HepG2 (cell line): ENCODE measurements around the gene GABRA4. TPM values are rescaled to one million over a fixed set of nuclear protein-coding genes. Genes with fewer than 3 reads are reported as not detected.

Experiments
- ATAC-seq: fragments of 200-7000 bp; cut with Tn5 transposase; 3 replicates; pipeline ENCODE4 v1.9.1; 2020; ENCODE audit warnings: mild to moderate bottlenecking, moderate library complexity
- BruUV-seq: library from RNA; stranded (reverse); fragments of 400-500 nt; replicated peaks from 2 replicates; lab custom pipeline; 2021; lab: Mats Ljungman, UMichigan
- CTCF ChIA-PET: fragments of 300-600 bp; formaldehyde crosslinking; extraction: SDS; loops from one replicate; lab custom pipeline; 2021; ENCODE audit warnings: low total read pairs, inconsistent platforms, low intra/inter-chr PET ratio; lab: Yijun Ruan, JAX
- POLR2A ChIA-PET: fragments of 350-600 bp; sonication (Branson Sonifier 250); formaldehyde crosslinking; loops from one replicate; lab custom pipeline; 2020; ENCODE audit warnings: antibody characterized with exemption, inconsistent platforms; lab: Yijun Ruan, JAX
- DNase-seq: peaks from one replicate; pipeline ENCODE4 v3.0.0-alpha.2; 2015; ENCODE audit warnings: low spot score
- FAIRE-seq: peaks from 3 replicates; lab custom pipeline; 2011; peaks lifted over from hg19 to GRCh38; lab: Jason Lieb, UNC
- H2AFZ ChIP-seq: one replicate; pipeline ENCODE4 v1.6.1; 2011; ENCODE audit warnings: low read length, inconsistent platforms
- H3K27ac ChIP-seq: fragments of 300-600 bp; 3 replicates; pipeline ENCODE4 v1.8.0; 2011; ENCODE audit warnings: mixed run types, mild to moderate bottlenecking, mixed read lengths, low read length, inconsistent platforms; ENCODE audit not compliant: insufficient read depth; ENCODE audit errors: extremely low read length
- H3K27me3 ChIP-seq, 2 experiments: fragments of 200-600 bp in 1 of 2; 2 replicates in 1 of 2; 3 replicates in 1 of 2; pipeline versions ENCODE4 v1.6.0 to v1.8.0; 2011; ENCODE audit warnings: low read length in 2 of 2, mild to moderate bottlenecking in 2 of 2, moderate library complexity in 2 of 2, inconsistent platforms in 1 of 2; ENCODE audit not compliant: insufficient read depth in 2 of 2, control insufficient read depth in 1 of 2
- H3K36me3 ChIP-seq, 2 experiments: fragments of 200-600 bp in 1 of 2; replicated peaks in 1 of 2; 2 replicates in 1 of 2; 3 replicates in 1 of 2; pipeline versions ENCODE4 v1.5.1 to v1.8.0; 2011; ENCODE audit warnings: low read length in 2 of 2, inconsistent platforms in 1 of 2; ENCODE audit not compliant: insufficient read depth in 2 of 2, control insufficient read depth in 1 of 2
- H3K4me1 ChIP-seq: 2 replicates; pipeline ENCODE4 v1.5.1; 2012; ENCODE audit warnings: low read length, inconsistent platforms; ENCODE audit not compliant: insufficient read depth
- H3K4me2 ChIP-seq: 2 replicates; pipeline ENCODE4 v1.6.0; 2011; ENCODE audit warnings: low read depth, low read length, inconsistent platforms
- H3K4me3 ChIP-seq, 3 experiments: fragments of 200-600 bp in 1 of 3; sonication (generic), shearing (Covaris generic) in 1 of 3; replicated peaks in 1 of 3; 2 replicates each; pipeline ENCODE4 v1.5.1; 2011 to 2016; ENCODE audit warnings: low read length in 3 of 3, inconsistent platforms in 2 of 3, low read depth in 2 of 3, mild to moderate bottlenecking in 2 of 3, control low read depth in 1 of 3, mixed read lengths in 1 of 3; ENCODE audit not compliant: insufficient read depth in 1 of 3
- H3K79me2 ChIP-seq: one replicate; pipeline ENCODE4 v1.6.1; 2011; ENCODE audit warnings: low read length, inconsistent platforms; ENCODE audit not compliant: insufficient read depth
- H3K9ac ChIP-seq: 2 replicates; pipeline ENCODE4 v1.6.0; 2011; ENCODE audit warnings: mild to moderate bottlenecking, low read depth, low read length, inconsistent platforms; ENCODE audit not compliant: insufficient read depth
- H3K9me3 ChIP-seq: 2 replicates; pipeline ENCODE4 v1.5.1; 2012; ENCODE audit warnings: mild to moderate bottlenecking, low read length
- H4K20me1 ChIP-seq: 2 replicates; pipeline ENCODE4 v1.6.0; 2011; ENCODE audit warnings: inconsistent platforms, mild to moderate bottlenecking, low read length, moderate library complexity; ENCODE audit not compliant: insufficient read depth
- ARNT ChIP-seq: fragments of 450-650 bp; IDR thresholded peaks from 2 replicates; pipeline ENCODE4 v1.6.1; 2017
- CREB1 ChIP-seq, 2 experiments: fragments of 450-650 bp in 1 of 2; IDR thresholded peaks; 2 replicates each; pipeline ENCODE4 v1.6.1; 2016 to 2017; ENCODE audit warnings: control low read depth in 1 of 2, mild to moderate bottlenecking in 1 of 2, missing compliant biosample characterization in 1 of 2, missing genetic modification characterization in 1 of 2
- CREM ChIP-seq, 2 experiments: sonication (generic) in 1 of 2; formaldehyde crosslinking in 1 of 2; IDR thresholded peaks; 2 replicates each; pipeline versions ENCODE4 v1.4.0 to v1.6.1; 2016 to 2020; ENCODE audit warnings: antibody characterized with exemption in 1 of 2, mild to moderate bottlenecking in 1 of 2, missing genetic modification reagents in 1 of 2
- HIVEP1 ChIP-seq: sonication (generic); formaldehyde crosslinking; IDR thresholded peaks from 2 replicates; pipeline ENCODE4 v1.4.0; 2020; ENCODE audit warnings: mild to moderate bottlenecking, missing genetic modification reagents
- KLF16 ChIP-seq, 2 experiments: sonication (generic) in 1 of 2; formaldehyde crosslinking in 1 of 2; IDR thresholded peaks; 2 replicates each; pipeline versions ENCODE4 v1.6.1 to v1.8.0; 2016 to 2023; ENCODE audit warnings: missing genetic modification reagents in 2 of 2, missing compliant biosample characterization in 1 of 2
- MXI1 ChIP-seq: IDR thresholded peaks from 3 replicates; pipeline ENCODE4 v1.6.1; 2012; ENCODE audit warnings: low read depth, low read length, inconsistent platforms, borderline replicate concordance
- NR3C1 ChIP-seq: sonication (generic); formaldehyde crosslinking; IDR thresholded peaks from 2 replicates; pipeline ENCODE4 v1.4.0; 2020; ENCODE audit warnings: missing genetic modification reagents
- PHF20 ChIP-seq: sonication (generic); formaldehyde crosslinking; IDR thresholded peaks from 2 replicates; pipeline ENCODE4 v1.5.0; 2020; ENCODE audit warnings: mild to moderate bottlenecking, missing genetic modification reagents
- ZBTB1 ChIP-seq: sonication (generic); formaldehyde crosslinking; IDR thresholded peaks from 2 replicates; pipeline ENCODE4 v1.4.0; 2020; ENCODE audit warnings: missing genetic modification reagents, borderline replicate concordance
- ZNF232 ChIP-seq: sonication (generic); formaldehyde crosslinking; IDR thresholded peaks from 2 replicates; pipeline ENCODE4 v1.4.0; 2020; ENCODE audit warnings: missing genetic modification reagents, borderline replicate concordance
- ZNF883 ChIP-seq: sonication (generic); formaldehyde crosslinking; IDR thresholded peaks from 2 replicates; pipeline ENCODE4 v1.5.1; 2020; ENCODE audit warnings: mild to moderate bottlenecking, missing genetic modification reagents; ENCODE audit errors: not compliant biosample characterization
- WGBS: methylation state at CpG from one replicate; pipeline ENCODE4 v1.1.6; 2017; ENCODE audit warnings: low lambda C conversion rate; 5-methylcytosine and 5-hydroxymethylcytosine counted together
- in situ Hi-C: cut with HindIII; loops from 2 replicates; pipeline ENCODE4 v1.10.0; 2017; ENCODE audit warnings: low pct_unique_long_range_greater_than_20kb; ENCODE audit not compliant: extremely low pct_ligation_motif_present
- intact Hi-C: fragments of 100-400 bp; cut with micrococcal nuclease; formaldehyde crosslinking; loops from one replicate; pipeline ENCODE4 v1.10.0; 2022; ENCODE audit not compliant: unreplicated experiment
- polyA plus RNA-seq, 8 experiments: library from polyadenylated mRNA; depleted of rRNA in 3 of 8; stranded (reverse) in 7 of 8; unstranded in 1 of 8; fragments of >200 nt; fragmentation: Illumina TruSeq in 4 of 8; extraction: Trizol in 4 of 8; gene quantifications; 2 replicates each; pipeline versions ENCODE4 v1.2.1 to v1.2.3, GENCODE V29; 2011 to 2016; ENCODE audit warnings: low read depth in 4 of 8, missing spikeins in 1 of 8, mixed read lengths in 1 of 8; ENCODE audit not compliant: insufficient read depth in 1 of 8
- total RNA-seq, 5 experiments: library from RNA; depleted of rRNA; stranded (reverse); fragments of >200 nt; fragmentation: Illumina TruSeq; extraction: Trizol; gene quantifications; 2 replicates each; pipeline ENCODE4 v1.2.3, GENCODE V29; 2016; ENCODE audit warnings: low read depth in 1 of 5
- TF ChIP-seq, protein P1 (sequence below): sonication (generic); formaldehyde crosslinking; IDR thresholded peaks from 2 replicates; pipeline ENCODE4 v1.4.0; 2020; ENCODE audit warnings: missing genetic modification reagents, borderline replicate concordance
- TF ChIP-seq, protein P2 (sequence below): sonication (generic); formaldehyde crosslinking; IDR thresholded peaks from 2 replicates; pipeline ENCODE4 v1.5.1; 2020; ENCODE audit warnings: missing genetic modification reagents, mild to moderate bottlenecking, borderline replicate concordance
- TF ChIP-seq, protein P3 (sequence below): sonication (generic); formaldehyde crosslinking; conservative IDR thresholded peaks from 2 replicates; pipeline ENCODE4 v1.8.0; 2022; ENCODE audit warnings: mild to moderate bottlenecking, moderate library complexity, missing genetic modification reagents
- TF ChIP-seq, protein P4 (sequence below): sonication (generic); formaldehyde crosslinking; IDR thresholded peaks from 2 replicates; pipeline ENCODE4 v1.9.0; 2021; ENCODE audit warnings: missing genetic modification reagents, borderline replicate concordance

The GABRA4 gene
- total and polyA plus RNA-seq, 2 of the 13 experiments (the other 11 are each of a cell fraction or from before 2014, with no cell fraction given): not detected

DNA sequence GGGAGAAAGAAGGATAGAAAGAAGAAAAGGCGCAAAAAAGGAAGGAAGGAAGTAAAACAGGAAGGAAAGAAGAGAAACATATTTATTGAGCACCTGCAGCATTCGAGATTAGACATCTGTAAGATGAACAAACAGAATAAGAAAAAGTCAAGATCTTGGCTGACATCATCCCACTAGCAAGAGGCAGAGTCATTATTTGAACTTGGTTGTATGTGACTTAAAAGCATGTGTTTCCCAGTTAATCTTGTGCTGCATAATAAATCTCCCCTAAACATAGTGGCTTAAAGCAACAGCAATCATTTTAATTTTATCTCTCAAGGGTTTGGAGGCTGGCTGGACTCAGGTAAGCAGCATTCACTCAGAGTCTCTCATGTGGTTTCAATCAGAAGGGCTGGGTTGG is 45.8 kb downstream of the GABRA4 start:
- H3K4me2 ChIP-seq: no peak overlapping the region
- BruUV-seq: no TSS peak
- H2AFZ ChIP-seq: no peak overlapping the region
- FAIRE-seq: no peak
- ATAC-seq: no peak
- H3K9ac ChIP-seq: no peak overlapping the region
- 32% methylated on average over 2 of the region's 2 CpGs for WGBS
- no peaks in the 10 kb centered on the region for H3K4me1 ChIP-seq
- no peaks in the 10 kb centered on the region for H3K9me3 ChIP-seq
- H3K36me3 ChIP-seq: no peaks in the 10 kb centered on the region
- no peaks in the 10 kb centered on the region for H4K20me1 ChIP-seq
- no peaks in the 10 kb centered on the region for H3K27me3 ChIP-seq
- in situ Hi-C loops (no loop called here), intact Hi-C loops (no loop called here)
- H3K4me3 ChIP-seq: no peak overlapping the region
- POLR2A ChIA-PET: no interaction called here
- DNase-seq: no peak
- no peaks in the 10 kb centered on the region for H3K79me2 ChIP-seq
- H3K27ac ChIP-seq: no peak overlapping the region
- CTCF ChIA-PET: no interaction called here
- no peak for TF ChIP-seq ARNT
- TF ChIP-seq MXI1: no peak
- TF ChIP-seq, protein P1, sequence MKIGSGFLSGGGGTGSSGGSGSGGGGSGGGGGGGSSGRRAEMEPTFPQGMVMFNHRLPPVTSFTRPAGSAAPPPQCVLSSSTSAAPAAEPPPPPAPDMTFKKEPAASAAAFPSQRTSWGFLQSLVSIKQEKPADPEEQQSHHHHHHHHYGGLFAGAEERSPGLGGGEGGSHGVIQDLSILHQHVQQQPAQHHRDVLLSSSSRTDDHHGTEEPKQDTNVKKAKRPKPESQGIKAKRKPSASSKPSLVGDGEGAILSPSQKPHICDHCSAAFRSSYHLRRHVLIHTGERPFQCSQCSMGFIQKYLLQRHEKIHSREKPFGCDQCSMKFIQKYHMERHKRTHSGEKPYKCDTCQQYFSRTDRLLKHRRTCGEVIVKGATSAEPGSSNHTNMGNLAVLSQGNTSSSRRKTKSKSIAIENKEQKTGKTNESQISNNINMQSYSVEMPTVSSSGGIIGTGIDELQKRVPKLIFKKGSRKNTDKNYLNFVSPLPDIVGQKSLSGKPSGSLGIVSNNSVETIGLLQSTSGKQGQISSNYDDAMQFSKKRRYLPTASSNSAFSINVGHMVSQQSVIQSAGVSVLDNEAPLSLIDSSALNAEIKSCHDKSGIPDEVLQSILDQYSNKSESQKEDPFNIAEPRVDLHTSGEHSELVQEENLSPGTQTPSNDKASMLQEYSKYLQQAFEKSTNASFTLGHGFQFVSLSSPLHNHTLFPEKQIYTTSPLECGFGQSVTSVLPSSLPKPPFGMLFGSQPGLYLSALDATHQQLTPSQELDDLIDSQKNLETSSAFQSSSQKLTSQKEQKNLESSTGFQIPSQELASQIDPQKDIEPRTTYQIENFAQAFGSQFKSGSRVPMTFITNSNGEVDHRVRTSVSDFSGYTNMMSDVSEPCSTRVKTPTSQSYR (CRISPR knock-in tag): no peak
- no peak for TF ChIP-seq NR3C1 (CRISPR knock-in tag)
- TF ChIP-seq, protein P2, sequence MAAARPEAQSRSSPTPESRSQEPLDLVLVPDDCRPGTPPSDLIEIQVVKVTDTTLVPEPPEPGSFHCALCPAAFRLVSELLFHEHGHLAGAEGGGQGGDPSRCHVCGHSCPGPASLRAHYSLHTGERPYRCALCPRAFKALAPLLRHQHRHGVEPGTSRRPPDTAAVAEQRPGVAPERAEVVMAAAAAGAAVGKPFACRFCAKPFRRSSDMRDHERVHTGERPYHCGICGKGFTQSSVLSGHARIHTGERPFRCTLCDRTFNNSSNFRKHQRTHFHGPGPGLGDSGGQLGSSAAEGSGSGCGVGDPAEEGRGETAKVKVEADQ (CRISPR knock-in tag): no peak
- no peak for TF ChIP-seq ZNF883 (CRISPR knock-in tag)
- no peak for TF ChIP-seq ZBTB1 (CRISPR knock-in tag)
- TF ChIP-seq, protein P3, sequence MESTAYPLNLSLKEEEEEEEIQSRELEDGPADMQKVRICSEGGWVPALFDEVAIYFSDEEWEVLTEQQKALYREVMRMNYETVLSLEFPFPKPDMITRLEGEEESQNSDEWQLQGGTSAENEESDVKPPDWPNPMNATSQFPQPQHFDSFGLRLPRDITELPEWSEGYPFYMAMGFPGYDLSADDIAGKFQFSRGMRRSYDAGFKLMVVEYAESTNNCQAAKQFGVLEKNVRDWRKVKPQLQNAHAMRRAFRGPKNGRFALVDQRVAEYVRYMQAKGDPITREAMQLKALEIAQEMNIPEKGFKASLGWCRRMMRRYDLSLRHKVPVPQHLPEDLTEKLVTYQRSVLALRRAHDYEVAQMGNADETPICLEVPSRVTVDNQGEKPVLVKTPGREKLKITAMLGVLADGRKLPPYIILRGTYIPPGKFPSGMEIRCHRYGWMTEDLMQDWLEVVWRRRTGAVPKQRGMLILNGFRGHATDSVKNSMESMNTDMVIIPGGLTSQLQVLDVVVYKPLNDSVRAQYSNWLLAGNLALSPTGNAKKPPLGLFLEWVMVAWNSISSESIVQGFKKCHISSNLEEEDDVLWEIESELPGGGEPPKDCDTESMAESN (CRISPR knock-in tag): no peak
- TF ChIP-seq CREB1 (IDR thresholded peaks at IDR 0.05): no peak
- no peak for TF ChIP-seq CREB1 (CRISPR knock-in tag; IDR thresholded peaks at IDR 0.05)
- TF ChIP-seq CREM (IDR thresholded peaks at IDR 0.05): no peak
- no peak for TF ChIP-seq CREM (CRISPR knock-in tag; IDR thresholded peaks at IDR 0.05)
- TF ChIP-seq HIVEP1 (CRISPR knock-in tag): no peak
- TF ChIP-seq, protein P4, sequence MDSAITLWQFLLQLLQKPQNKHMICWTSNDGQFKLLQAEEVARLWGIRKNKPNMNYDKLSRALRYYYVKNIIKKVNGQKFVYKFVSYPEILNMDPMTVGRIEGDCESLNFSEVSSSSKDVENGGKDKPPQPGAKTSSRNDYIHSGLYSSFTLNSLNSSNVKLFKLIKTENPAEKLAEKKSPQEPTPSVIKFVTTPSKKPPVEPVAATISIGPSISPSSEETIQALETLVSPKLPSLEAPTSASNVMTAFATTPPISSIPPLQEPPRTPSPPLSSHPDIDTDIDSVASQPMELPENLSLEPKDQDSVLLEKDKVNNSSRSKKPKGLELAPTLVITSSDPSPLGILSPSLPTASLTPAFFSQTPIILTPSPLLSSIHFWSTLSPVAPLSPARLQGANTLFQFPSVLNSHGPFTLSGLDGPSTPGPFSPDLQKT: no peak
- no peak for TF ChIP-seq PHF20 (CRISPR knock-in tag)
- no peak for TF ChIP-seq ZNF232
- TF ChIP-seq KLF16 (CRISPR knock-in tag; IDR thresholded peaks at IDR 0.05): no peak
